Activated naive CD4-positive, alpha-beta T cell treated with anti-CD3 and anti-CD28 coated beads for 36 hours (primary cell): Measurements from ENCODE around the gene CD300LF. TPM values are rescaled to one million over a fixed set of nuclear protein-coding genes. Genes with fewer than 3 reads are reported as not detected.

Experiments
- CTCF ChIA-PET: fragments of 350-600 bp; sonication (Branson Sonifier 250); formaldehyde crosslinking; loops from one replicate; lab custom pipeline; 2021; ENCODE audit warnings: antibody characterized with exemption; lab: Charles Lee
- DNase-seq: peaks from one replicate; pipeline ENCODE4 v3.0.0-alpha.2; 2020
- H3K27ac Mint-ChIP-seq: one replicate; pipeline ENCODE4 v1.8.0; 2021; ENCODE audit warnings: mild to moderate bottlenecking, mixed read lengths
- H3K27me3 Mint-ChIP-seq: one replicate; pipeline ENCODE4 v1.8.0; 2021; ENCODE audit warnings: low read depth, mixed read lengths
- H3K36me3 Mint-ChIP-seq: one replicate; pipeline ENCODE4 v1.8.0; 2021; ENCODE audit warnings: low read depth, mixed read lengths
- H3K4me1 Mint-ChIP-seq: one replicate; pipeline ENCODE4 v1.8.0; 2021; ENCODE audit warnings: low read depth, mixed read lengths
- H3K4me3 Mint-ChIP-seq: one replicate; pipeline ENCODE4 v1.8.0; 2021; ENCODE audit warnings: mild to moderate bottlenecking, moderate library complexity, mixed read lengths
- H3K9me3 Mint-ChIP-seq: one replicate; pipeline ENCODE4 v1.8.0; 2021; ENCODE audit warnings: mixed read lengths
- intact Hi-C: fragments of 100-400 bp; cut with micrococcal nuclease; formaldehyde crosslinking; loops from one replicate; pipeline ENCODE4 v1.15.1; 2023
- total RNA-seq, 2 experiments: library from RNA; stranded (reverse); gene quantifications; one replicate each; pipeline ENCODE4 v1.2.3, GENCODE V29; 2021

CD300LF gene
- total RNA-seq, 2 experiments from 2014 or later: not detected

GRCh38 chr17:74754832-74755231 lies 42.1 kb upstream of the CD300LF start:
- DNase-seq: no peak
- CTCF ChIA-PET: interaction anchor here (0.6 to 3.8 kb wide), 4 partner anchors 9 to 269 kb away, joined by 3 to 31 read pairs (median 4); partner anchors contain the start of gene RAB37
- Mint-ChIP-seq H3K4me3 (no peak overlapping the region), H3K9me3 (no peaks in the 10 kb centered on the region), H3K36me3 (peaks cover 13% of the 10 kb centered on the region), H3K27me3 (no peaks in the 10 kb centered on the region), H3K27ac (peak overlapping the region; percentile 30), H3K4me1 (peaks cover 82% of the 10 kb centered on the region)
- intact Hi-C loops: no loop called here

- peak overlapping the region; percentile 71 for H3K27ac Mint-ChIP-seq
- H3K4me3 Mint-ChIP-seq: peak overlapping the region; percentile 23
- H3K4me1 Mint-ChIP-seq: peaks cover 64% of the 10 kb centered on the region
- no peaks in the 10 kb centered on the region for H3K9me3 Mint-ChIP-seq
- CTCF ChIA-PET: interaction anchor here (0.7 to 2.6 kb wide), 4 partner anchors 18 to 112 kb away, joined by 3 to 14 read pairs (median 4); no protein-coding TSS in a partner anchor
- H3K27me3 Mint-ChIP-seq: no peaks in the 10 kb centered on the region
- intact Hi-C loops: no loop called here
- peaks cover 17% of the 10 kb centered on the region for H3K36me3 Mint-ChIP-seq
- DNase-seq: no peak
Observed at GRCh38 chr17:74752822-74753401, 40.2 kb upstream of the CD300LF start.

GRCh38 chr17:74752415-74752814 lies 39.7 kb upstream of the CD300LF start:
- H3K4me3 Mint-ChIP-seq: peak overlapping the region; percentile 23
- H3K36me3 Mint-ChIP-seq: peaks cover 17% of the 10 kb centered on the region
- H3K9me3 Mint-ChIP-seq: no peaks in the 10 kb centered on the region
- DNase-seq: no peak
- CTCF ChIA-PET: interaction anchor here (0.9 to 2.6 kb wide), 3 partner anchors 18 to 39 kb away, joined by 3 to 14 read pairs (median 3); no protein-coding TSS in a partner anchor
- H3K4me1 Mint-ChIP-seq: peaks cover 64% of the 10 kb centered on the region
- no peaks in the 10 kb centered on the region for H3K27me3 Mint-ChIP-seq
- H3K27ac Mint-ChIP-seq: peak overlapping the region; percentile 71
- intact Hi-C loops: no loop called here

GRCh38 chr17:74750327-74751069 lies 37.8 kb upstream of the CD300LF start:
- CTCF ChIA-PET: interaction anchor here (0.9 to 3.5 kb wide), 9 partner anchors 8 to 43 kb away, joined by 3 to 32 read pairs (median 6); partner anchors contain the start of gene NAT9
- H3K27me3 Mint-ChIP-seq: no peaks in the 10 kb centered on the region
- intact Hi-C loops: loop anchor here (1.0 kb wide), 2 partner anchors 8 to 9 kb away; no protein-coding TSS in a partner anchor
- no peak for DNase-seq
- H3K4me1 Mint-ChIP-seq: peaks cover 57% of the 10 kb centered on the region
- peak overlapping the region; percentile 94 for H3K4me3 Mint-ChIP-seq
- peak overlapping the region; percentile 94 for H3K27ac Mint-ChIP-seq
- H3K36me3 Mint-ChIP-seq: peaks cover 17% of the 10 kb centered on the region
- no peaks in the 10 kb centered on the region for H3K9me3 Mint-ChIP-seq

- CTCF ChIA-PET: interaction anchor here (0.7 to 3.5 kb wide), 8 partner anchors 9 to 112 kb away, joined by 3 to 32 read pairs (median 8); partner anchors contain the start of gene RAB37
- no peaks in the 10 kb centered on the region for H3K27me3 Mint-ChIP-seq
- peaks cover 52% of the 10 kb centered on the region for H3K4me1 Mint-ChIP-seq
- H3K9me3 Mint-ChIP-seq: no peaks in the 10 kb centered on the region
- H3K36me3 Mint-ChIP-seq: peaks cover 17% of the 10 kb centered on the region
- H3K27ac Mint-ChIP-seq: peak overlapping the region; percentile 93
- intact Hi-C loops: loop anchor here (1.0 kb wide), 1 partner anchor 8 kb away; no protein-coding TSS in a partner anchor
- DNase-seq: no peak
- peak overlapping the region; percentile 94 for H3K4me3 Mint-ChIP-seq
Observed at GRCh38 chr17:74750039-74750326, 37.3 kb upstream of the CD300LF start.

GRCh38 chr17:74749279-74750038 lies 36.7 kb upstream of the CD300LF start:
- DNase-seq: peak; percentile 71
- peak overlapping the region; percentile 94 for H3K4me3 Mint-ChIP-seq
- no peaks in the 10 kb centered on the region for H3K9me3 Mint-ChIP-seq
- no peaks in the 10 kb centered on the region for H3K27me3 Mint-ChIP-seq
- peaks cover 17% of the 10 kb centered on the region for H3K36me3 Mint-ChIP-seq
- H3K4me1 Mint-ChIP-seq: peaks cover 53% of the 10 kb centered on the region
- CTCF ChIA-PET: interaction anchor here (0.7 to 3.5 kb wide), 10 partner anchors 10 to 112 kb away, joined by 3 to 32 read pairs (median 5); partner anchors contain the start of gene RAB37
- intact Hi-C loops: loop anchor here (1.0 to 10.0 kb wide), 2 partner anchors 7 to 455 kb away; partner anchors contain the start of gene NUP85
- peak overlapping the region; percentile 93 for H3K27ac Mint-ChIP-seq

- Mint-ChIP-seq H3K4me1 (peaks cover 54% of the 10 kb centered on the region), H3K27ac (peak within 1 kb of the TSS; percentile 93), H3K27me3 (no peaks in the 10 kb centered on the region), H3K4me3 (peak within 1 kb of the TSS; percentile 94), H3K9me3 (no peaks in the 10 kb centered on the region), H3K36me3 (peaks cover 17% of the 10 kb centered on the region)
- CTCF ChIA-PET: interaction anchor here (0.9 to 3.8 kb wide), 9 partner anchors 10 to 113 kb away, joined by 4 to 40 read pairs (median 12); partner anchors contain the start of gene RAB37
- peak; percentile 93 for DNase-seq
- intact Hi-C loops: loop anchor here (1.0 to 10.0 kb wide), 4 partner anchors 22 to 456 kb away; partner anchors contain the start of genes NAT9 and NUP85
Observed at GRCh38 chr17:74748529-74749278, 36.0 kb upstream of the CD300LF start, which contains the start of gene NHERF1. Gene NHERF1 (plus strand): TSS chr17:74748628. CDS start chr17:74748847, 219 bp downstream.

GRCh38 chr17:74748279-74748528 lies 35.5 kb upstream of the CD300LF start:
- peaks cover 16% of the 10 kb centered on the region for H3K36me3 Mint-ChIP-seq
- intact Hi-C loops: loop anchor here (1.0 to 10.0 kb wide), 4 partner anchors 22 to 457 kb away; partner anchors contain the start of genes NAT9 and NUP85
- peak overlapping the region; percentile 73 for H3K4me3 Mint-ChIP-seq
- H3K27me3 Mint-ChIP-seq: no peaks in the 10 kb centered on the region
- peaks cover 54% of the 10 kb centered on the region for H3K4me1 Mint-ChIP-seq
- no peaks in the 10 kb centered on the region for H3K9me3 Mint-ChIP-seq
- no peak for DNase-seq
- CTCF ChIA-PET: interaction anchor here (1.4 to 3.8 kb wide), 3 partner anchors 11 to 117 kb away, joined by 8 to 40 read pairs (median 22); partner anchors contain the start of gene RAB37
- H3K27ac Mint-ChIP-seq: peak overlapping the region; percentile 60

- Mint-ChIP-seq H3K36me3 (peaks cover 12% of the 10 kb centered on the region), H3K27me3 (no peaks in the 10 kb centered on the region), H3K4me1 (peaks cover 55% of the 10 kb centered on the region), H3K9me3 (no peaks in the 10 kb centered on the region), H3K4me3 (peak overlapping the region; percentile 13), H3K27ac (peak overlapping the region; percentile 52)
- CTCF ChIA-PET: interaction anchor here (1.4 to 4.3 kb wide), 13 partner anchors 8 to 215 kb away, joined by 6 to 59 read pairs (median 23); partner anchors contain the start of genes NAT9 and RAB37
- DNase-seq: no peak
- intact Hi-C loops: loop anchor here (10.0 kb wide), 1 partner anchor 458 kb away; the partner anchor contains the start of gene NUP85
Observed at GRCh38 chr17:74746922-74747321, 34.2 kb upstream of the CD300LF start.

- Mint-ChIP-seq H3K27me3 (no peaks in the 10 kb centered on the region), H3K4me1 (peaks cover 55% of the 10 kb centered on the region), H3K36me3 (peaks cover 10% of the 10 kb centered on the region), H3K9me3 (no peaks in the 10 kb centered on the region), H3K4me3 (no peak overlapping the region), H3K27ac (no peak overlapping the region)
- CTCF ChIA-PET: interaction anchor here (1.7 to 4.3 kb wide), 12 partner anchors 9 to 215 kb away, joined by 6 to 59 read pairs (median 26); partner anchors contain the start of genes NAT9 and RAB37
- intact Hi-C loops: loop anchor here (10.0 kb wide), 1 partner anchor 458 kb away; the partner anchor contains the start of gene NUP85
- no peak for DNase-seq
Observed at GRCh38 chr17:74746376-74746775, 33.7 kb upstream of the CD300LF start.
